Mammary epithelial cell (primary cell): ENCODE results near the gene FAM107B.

Source experiments
- CTCF ChIP-seq, 2 donors: IDR thresholded peaks in 1 of 2; conservative IDR thresholded peaks in 1 of 2; 2 replicates each; pipeline ENCODE4 v1.5.1; 2011 to 2012; ENCODE audit warnings: inconsistent platforms in 2 of 2, low read length in 2 of 2, mild to moderate bottlenecking in 2 of 2, control low read depth in 1 of 2, low read depth in 1 of 2; ENCODE audit not compliant: insufficient read depth in 1 of 2; ENCODE audit errors: extremely low read depth in 1 of 2
- EZH2 ChIP-seq: IDR thresholded peaks from 2 replicates; pipeline ENCODE4 v1.6.1; 2012; ENCODE audit warnings: low read length, inconsistent platforms, borderline replicate concordance

- TF ChIP-seq EZH2 (no peak), CTCF (conservative IDR thresholded peaks at IDR 0.05 in 1 of 2, IDR thresholded peaks at IDR 0.05 in 1 of 2; ENCODE audit: extremely low read depth in 1 of 2, insufficient read depth in 1 of 2, low read depth in 1 of 2, low read length in 2 of 2) (no peak)
These were observed 16.7 kb downstream of the FAM107B start for GRCh38 chr10:14757986-14758385.
